MM.1S (cell line): ENCODE data around the gene DPH2.

Source experiments
- DNase-seq: peaks from one replicate; pipeline ENCODE4 v3.0.0-alpha.2; 2015
- H2AFZ ChIP-seq: fragments of 300-600 bp; sonication (generic); 2 replicates; pipeline ENCODE4 v1.6.0; 2016; ENCODE audit warnings: antibody characterized with exemption, low read length
- H3F3A ChIP-seq: fragments of 300-600 bp; sonication (generic); 2 replicates; pipeline ENCODE4 v1.6.1; 2016; ENCODE audit warnings: mild to moderate bottlenecking, antibody characterized with exemption, low read length, moderate library complexity, mixed read lengths; ENCODE audit not compliant: insufficient read depth
- H3K27ac ChIP-seq: fragments of 300-600 bp; sonication (generic); 2 replicates; pipeline ENCODE4 v1.5.1; 2016; ENCODE audit warnings: mild to moderate bottlenecking, low read length
- H3K27me3 ChIP-seq: fragments of 300-600 bp; sonication (generic); replicated peaks from 2 replicates; pipeline ENCODE4 v1.6.0; 2016; ENCODE audit warnings: low read length; ENCODE audit not compliant: insufficient read depth
- H3K36me3 ChIP-seq: fragments of 300-600 bp; sonication (generic); replicated peaks from 2 replicates; pipeline ENCODE4 v1.6.1; 2016; ENCODE audit warnings: mild to moderate bottlenecking, low read length, mixed read lengths; ENCODE audit not compliant: insufficient read depth
- H3K4me1 ChIP-seq: fragments of 300-600 bp; sonication (generic); 2 replicates; pipeline ENCODE4 v1.6.1; 2016; ENCODE audit warnings: low read length, mixed read lengths
- H3K4me2 ChIP-seq: fragments of 300-600 bp; sonication (generic); 2 replicates; pipeline ENCODE4 v1.6.0; 2016; ENCODE audit warnings: low read depth, low read length
- H3K4me3 ChIP-seq: fragments of 300-600 bp; sonication (generic); 2 replicates; pipeline ENCODE4 v1.5.1; 2016; ENCODE audit warnings: low read length, mixed read lengths
- H3K79me2 ChIP-seq: fragments of 300-600 bp; sonication (generic); 2 replicates; pipeline ENCODE4 v1.6.1; 2016; ENCODE audit warnings: mixed run types, low read length, mixed read lengths
- H3K9ac ChIP-seq: fragments of 300-600 bp; sonication (generic); 2 replicates; pipeline ENCODE4 v1.6.1; 2016; ENCODE audit warnings: low read length, mixed read lengths
- H3K9me2 ChIP-seq: fragments of 300-600 bp; sonication (generic); replicated peaks from 2 replicates; pipeline ENCODE4 v1.6.1; 2016; ENCODE audit warnings: mild to moderate bottlenecking, low read length, mixed read lengths; ENCODE audit not compliant: insufficient read depth
- H3K9me3 ChIP-seq: fragments of 300-600 bp; sonication (generic); replicated peaks from 2 replicates; pipeline ENCODE4 v1.6.1; 2016; ENCODE audit warnings: mild to moderate bottlenecking, low read length, mixed read lengths; ENCODE audit not compliant: insufficient read depth
- H4K20me1 ChIP-seq: fragments of 300-600 bp; sonication (generic); 2 replicates; pipeline ENCODE4 v1.6.1; 2016; ENCODE audit warnings: mild to moderate bottlenecking, low read length, moderate library complexity, mixed read lengths; ENCODE audit not compliant: insufficient read depth
- EZH2 ChIP-seq: fragments of 300-600 bp; sonication (generic); optimal IDR thresholded peaks from 2 replicates; pipeline ENCODE3; 2017; ENCODE audit warnings: low read depth, mild to moderate bottlenecking, antibody characterized with exemption, low read length, mixed read lengths
- EZH2phosphoT487 ChIP-seq: fragments of 300-600 bp; sonication (generic); IDR thresholded peaks from 2 replicates; pipeline ENCODE4 v1.6.1; 2018; ENCODE audit warnings: antibody characterized with exemption, low read length
- TF ChIP-seq, protein P1 (sequence below): fragments of 300-600 bp; sonication (generic); IDR thresholded peaks from 2 replicates; pipeline ENCODE4 v1.5.1; 2016; ENCODE audit warnings: antibody characterized with exemption, low read length, mixed read lengths

The DPH2 gene

DNA sequence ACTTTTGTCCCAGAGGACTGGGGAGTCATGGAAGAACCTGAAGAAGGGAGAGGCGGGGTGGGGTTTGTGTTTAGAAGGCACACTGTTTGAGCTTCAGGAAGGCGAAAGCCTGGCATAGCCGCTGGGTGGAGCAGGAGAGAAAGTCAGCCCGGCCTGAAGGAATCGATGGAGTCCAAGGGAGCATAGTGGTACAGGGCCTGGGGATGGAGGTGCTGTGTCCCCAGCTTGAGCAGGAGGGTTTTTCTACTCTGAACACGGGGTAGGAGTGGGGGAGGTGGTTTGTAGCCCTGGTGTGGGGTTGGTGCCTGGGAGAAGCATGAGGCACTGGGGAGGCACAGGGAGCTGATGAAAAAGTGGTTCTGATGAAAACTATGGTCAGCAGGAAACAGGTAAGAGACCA lies 16.9 kb downstream of the DPH2 start:
- Histone ChIP-seq H2AFZ (no peak overlapping the region), H3K27me3 (no peaks in the 10 kb centered on the region), H3K4me3 (no peak overlapping the region), H3K9me3 (no peaks in the 10 kb centered on the region), H3F3A (peaks cover 5% of the 10 kb centered on the region; the same call in 1 of the 2 replicates), H3K9me2 (no peaks in the 10 kb centered on the region), H3K4me1 (peaks cover 7% of the 10 kb centered on the region), H3K9ac (no peak overlapping the region), H3K4me2 (no peak overlapping the region), H4K20me1 (no peaks in the 10 kb centered on the region), H3K79me2 (peaks cover 4% of the 10 kb centered on the region; the same call in 1 of the 2 replicates), H3K27ac (no peak overlapping the region), H3K36me3 (no peaks in the 10 kb centered on the region)
- no peak for DNase-seq
- TF ChIP-seq, protein P1, sequence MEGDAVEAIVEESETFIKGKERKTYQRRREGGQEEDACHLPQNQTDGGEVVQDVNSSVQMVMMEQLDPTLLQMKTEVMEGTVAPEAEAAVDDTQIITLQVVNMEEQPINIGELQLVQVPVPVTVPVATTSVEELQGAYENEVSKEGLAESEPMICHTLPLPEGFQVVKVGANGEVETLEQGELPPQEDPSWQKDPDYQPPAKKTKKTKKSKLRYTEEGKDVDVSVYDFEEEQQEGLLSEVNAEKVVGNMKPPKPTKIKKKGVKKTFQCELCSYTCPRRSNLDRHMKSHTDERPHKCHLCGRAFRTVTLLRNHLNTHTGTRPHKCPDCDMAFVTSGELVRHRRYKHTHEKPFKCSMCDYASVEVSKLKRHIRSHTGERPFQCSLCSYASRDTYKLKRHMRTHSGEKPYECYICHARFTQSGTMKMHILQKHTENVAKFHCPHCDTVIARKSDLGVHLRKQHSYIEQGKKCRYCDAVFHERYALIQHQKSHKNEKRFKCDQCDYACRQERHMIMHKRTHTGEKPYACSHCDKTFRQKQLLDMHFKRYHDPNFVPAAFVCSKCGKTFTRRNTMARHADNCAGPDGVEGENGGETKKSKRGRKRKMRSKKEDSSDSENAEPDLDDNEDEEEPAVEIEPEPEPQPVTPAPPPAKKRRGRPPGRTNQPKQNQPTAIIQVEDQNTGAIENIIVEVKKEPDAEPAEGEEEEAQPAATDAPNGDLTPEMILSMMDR, result no peak
- TF ChIP-seq EZH2, result no peak
- no peak for TF ChIP-seq EZH2phosphoT487

DNA sequence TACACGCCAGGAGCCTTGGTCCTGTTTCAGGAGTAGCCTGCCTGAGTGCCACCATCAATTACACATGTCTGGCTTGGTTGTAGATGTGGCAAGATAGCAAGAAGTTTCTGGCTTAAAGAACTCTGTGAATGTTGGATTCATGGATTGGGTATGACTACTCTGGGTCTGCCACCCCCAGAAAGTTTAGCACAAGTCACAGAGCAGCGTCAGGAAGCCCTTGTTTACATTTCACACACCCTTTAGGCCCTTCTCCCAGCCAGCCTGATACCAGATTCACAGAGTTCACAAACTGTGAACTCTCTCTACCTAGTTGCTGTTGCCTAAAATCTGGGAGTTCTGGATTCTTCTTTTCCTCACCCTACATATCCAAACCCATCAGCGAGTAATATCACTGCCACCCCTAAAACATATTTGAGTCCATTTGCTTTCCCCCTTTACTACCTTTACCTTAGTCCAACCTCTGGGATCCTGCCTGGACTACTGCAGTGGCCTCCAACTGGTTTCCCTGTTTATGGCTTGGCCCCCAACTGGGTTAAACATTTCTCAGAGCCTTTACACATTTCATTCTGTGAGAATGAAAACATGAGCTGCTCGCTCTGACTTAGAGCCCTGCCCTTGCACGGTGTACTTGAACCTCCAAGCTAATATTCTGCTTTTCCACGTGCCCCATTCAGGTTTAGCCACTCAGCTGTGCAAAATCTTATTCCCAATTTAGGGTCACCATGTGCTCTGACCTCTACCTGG lies 17.5 kb downstream of the DPH2 start:
- Histone ChIP-seq H3K79me2 (no peaks in the 10 kb centered on the region; the same call in 1 of the 2 replicates), H3K4me3 (no peak overlapping the region), H3K27ac (no peak overlapping the region)

DNA sequence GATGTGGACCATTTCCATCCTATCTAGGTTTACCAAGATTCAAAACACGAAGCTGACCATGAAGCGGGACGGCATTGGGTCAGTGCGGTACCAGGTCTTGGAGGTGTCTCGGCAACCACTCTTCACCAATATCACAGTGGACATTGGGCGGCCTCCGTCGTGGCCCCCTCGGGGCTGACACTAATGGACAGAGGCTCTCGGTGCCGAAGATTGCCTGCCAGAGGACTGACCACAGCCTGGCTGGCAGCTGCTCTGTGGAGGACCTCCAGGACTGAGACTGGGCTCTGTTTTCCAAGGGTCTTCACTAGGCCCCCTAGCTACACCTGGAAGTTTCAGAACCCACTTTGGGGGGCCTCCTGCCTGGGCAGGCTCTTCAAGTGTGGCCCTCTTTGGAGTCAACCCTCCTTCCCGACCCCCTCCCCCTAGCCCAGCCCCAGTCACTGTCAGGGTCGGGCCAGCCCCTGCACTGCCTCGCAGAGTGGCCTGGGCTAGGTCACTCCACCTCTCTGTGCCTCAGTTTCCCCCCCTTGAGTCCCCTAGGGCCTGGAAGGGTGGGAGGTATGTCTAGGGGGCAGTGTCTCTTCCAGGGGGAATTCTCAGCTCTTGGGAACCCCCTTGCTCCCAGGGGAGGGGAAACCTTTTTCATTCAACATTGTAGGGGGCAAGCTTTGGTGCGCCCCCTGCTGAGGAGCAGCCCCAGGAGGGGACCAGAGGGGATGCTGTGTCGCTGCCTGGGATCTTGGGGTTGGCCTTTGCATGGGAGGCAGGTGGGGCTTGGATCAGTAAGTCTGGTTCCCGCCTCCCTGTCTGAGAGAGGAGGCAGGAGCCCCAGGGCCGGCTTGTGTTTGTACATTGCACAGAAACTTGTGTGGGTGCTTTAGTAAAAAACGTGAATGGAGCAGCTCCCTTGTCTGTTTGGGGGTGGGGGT lies 20.7 kb downstream of the DPH2 start:
- TF ChIP-seq EZH2phosphoT487 (no peak), EZH2 (no peak)
- TF ChIP-seq, protein P1, result peak; percentile 18; the same call in 1 of the 2 replicates

More for the DNA sequence above, 17.5 kb downstream of the DPH2 start:
- peaks cover 9% of the 10 kb centered on the region for H3F3A ChIP-seq
- H2AFZ ChIP-seq, result no peak overlapping the region
- no peak for DNase-seq
- H3K9me2 ChIP-seq, result no peaks in the 10 kb centered on the region
- no peaks in the 10 kb centered on the region for H3K36me3 ChIP-seq
- no peaks in the 10 kb centered on the region for H4K20me1 ChIP-seq
- TF ChIP-seq, protein P1, result no peak
- TF ChIP-seq EZH2phosphoT487 (no peak), EZH2 (no peak)
- H3K4me1 ChIP-seq, result peaks cover 12% of the 10 kb centered on the region
- H3K4me2 ChIP-seq, result no peak overlapping the region
- H3K9ac ChIP-seq, result no peak overlapping the region
- no peaks in the 10 kb centered on the region for H3K27me3 ChIP-seq
- no peaks in the 10 kb centered on the region for H3K9me3 ChIP-seq

More for the DNA sequence above, 20.7 kb downstream of the DPH2 start:
- no peaks in the 10 kb centered on the region for H3K79me2 ChIP-seq
- peak overlapping the region; percentile 87 for H3K4me2 ChIP-seq
- H3K36me3 ChIP-seq, result no peaks in the 10 kb centered on the region
- H3K27me3 ChIP-seq, result no peaks in the 10 kb centered on the region
- peak overlapping the region; percentile 37; the same call in 1 of the 2 replicates for H3K9ac ChIP-seq
- H3K4me3 ChIP-seq, result peak overlapping the region; percentile 75
- no peaks in the 10 kb centered on the region for H3K9me2 ChIP-seq
- peaks cover 16% of the 10 kb centered on the region for H3F3A ChIP-seq
- H3K9me3 ChIP-seq, result no peaks in the 10 kb centered on the region
- DNase-seq, result no peak
- H3K4me1 ChIP-seq, result peaks cover 17% of the 10 kb centered on the region
- peak overlapping the region; percentile 91 for H2AFZ ChIP-seq
- no peaks in the 10 kb centered on the region for H4K20me1 ChIP-seq
- H3K27ac ChIP-seq, result peak overlapping the region; percentile 17; the same call in 1 of the 2 replicates
